GM19324 (cell line): ENCODE results near the gene FOXF1.

Source experiments
- ATAC-seq: cut with Tn5 transposase; IDR thresholded peaks from one replicate; pipeline ENCODE4 v1.9.1; 2021; ENCODE audit warnings: mild to moderate bottlenecking, moderate library complexity; ENCODE audit not compliant: unreplicated experiment, low FRiP score

FOXF1 gene

DNA sequence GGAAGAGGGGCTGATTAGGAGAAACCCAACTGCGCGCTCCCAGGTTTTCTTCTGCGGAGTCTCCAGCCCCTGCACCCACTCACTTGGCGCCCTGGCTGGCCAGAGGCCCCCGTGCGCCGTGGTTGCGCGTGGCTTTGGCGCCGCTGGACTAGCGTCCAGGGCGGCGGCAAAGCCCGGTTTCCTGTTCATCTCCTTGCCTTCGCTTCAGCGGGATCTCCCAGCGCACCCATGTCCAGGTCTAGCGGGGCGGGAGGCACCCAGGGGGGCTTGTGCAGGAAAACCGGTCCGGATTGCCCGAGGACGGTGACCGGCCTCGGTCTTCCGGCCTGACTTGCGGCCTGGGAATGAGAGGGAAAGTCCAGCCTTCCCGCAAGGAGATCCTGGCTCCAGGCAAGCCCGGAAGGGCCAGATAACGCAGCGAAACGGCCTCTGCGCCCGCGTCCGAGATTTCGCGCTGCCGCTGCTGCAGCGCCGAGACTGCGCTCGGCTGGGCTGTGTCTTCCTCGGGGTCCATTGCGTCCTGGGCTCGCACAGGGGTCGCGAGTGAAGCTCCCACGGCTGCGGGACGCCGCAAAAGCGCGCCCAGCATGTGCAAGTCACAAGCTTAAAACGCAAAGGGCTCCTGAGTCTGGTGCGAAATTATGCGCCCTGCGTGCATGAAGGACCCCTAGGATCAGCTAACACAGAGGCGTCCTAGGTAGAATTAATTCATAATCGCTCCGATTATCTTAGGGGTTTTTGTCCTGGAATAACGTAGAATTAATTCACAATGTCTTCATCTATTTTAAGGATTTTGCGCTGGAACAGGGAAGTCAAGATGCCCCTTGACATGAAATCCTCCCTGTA lies 5.7 kb downstream of the FOXF1 start:
- ATAC-seq = no peak

DNA sequence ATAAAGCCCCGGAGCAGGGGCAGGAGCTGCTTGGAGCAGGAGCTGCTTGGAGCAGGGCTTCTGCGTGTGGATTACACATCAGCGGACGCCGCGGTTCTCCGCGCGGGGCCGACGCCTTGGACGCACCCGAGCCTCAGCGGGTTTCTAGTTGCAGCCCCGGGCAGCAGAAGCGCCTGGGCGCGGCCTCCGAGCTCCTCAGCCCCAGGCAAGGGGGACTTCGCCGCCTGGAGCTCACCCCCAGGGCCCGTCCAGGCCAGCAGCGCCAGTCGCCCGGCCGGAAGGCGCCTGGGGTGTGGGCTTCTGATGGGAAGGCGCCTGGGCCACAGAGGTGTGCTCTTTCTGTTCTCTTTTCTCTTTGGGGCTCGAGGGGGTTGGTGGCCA lies 6.3 kb downstream of the FOXF1 start:
- no peak for ATAC-seq

DNA sequence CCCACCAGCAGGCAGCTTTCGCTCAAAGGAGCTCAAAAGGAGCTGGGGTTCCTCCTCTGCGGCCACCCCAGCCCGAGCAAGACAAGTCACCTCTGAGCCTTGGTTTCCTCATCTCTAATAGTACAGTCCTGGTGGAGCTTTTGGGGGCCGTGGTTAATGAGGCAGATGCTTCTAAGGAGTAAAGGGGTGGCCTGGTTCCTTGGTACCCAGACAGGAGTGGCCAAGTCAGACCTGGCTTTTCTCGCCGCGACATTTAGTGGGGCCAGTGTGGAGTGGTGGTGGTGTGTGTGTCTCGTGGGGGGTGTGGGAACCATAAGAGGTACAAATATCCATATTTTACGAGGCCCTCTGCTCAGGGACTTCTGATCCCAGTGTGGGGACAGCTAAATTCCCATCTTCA lies 6.7 kb downstream of the FOXF1 start:
- no peak for ATAC-seq

GRCh38 chr16:86517652-86518258 lies 7.4 kb downstream of the FOXF1 start:
- no peak for ATAC-seq

GRCh38 chr16:86519007-86519648 lies 8.8 kb downstream of the FOXF1 start:
- no peak for ATAC-seq

- no peak for ATAC-seq
Observed at GRCh38 chr16:86519649-86520316, 9.5 kb downstream of the FOXF1 start.

GRCh38 chr16:86520317-86521210 lies 10.2 kb downstream of the FOXF1 start:
- ATAC-seq = no peak

GRCh38 chr16:86521236-86522197 lies 11.2 kb downstream of the FOXF1 start:
- no peak for ATAC-seq

DNA sequence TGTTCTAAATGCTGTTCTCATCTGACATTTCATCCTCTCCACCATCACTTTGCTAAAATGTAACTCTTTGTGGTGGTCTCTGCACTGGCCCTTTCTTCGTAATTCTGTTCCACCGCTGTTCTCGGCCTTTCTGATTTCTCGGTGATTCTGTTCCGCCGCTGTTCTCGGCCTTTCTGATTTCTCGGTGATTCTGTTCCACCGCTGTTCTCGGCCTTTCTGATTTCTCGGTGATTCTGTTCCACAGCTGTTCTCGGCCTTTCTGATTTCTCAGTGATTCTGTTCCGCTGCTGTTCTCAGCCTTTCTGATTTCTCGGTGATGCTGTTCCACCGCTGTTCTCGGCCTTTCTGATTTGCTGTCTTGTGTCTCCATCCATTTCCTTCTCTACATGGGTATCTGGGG lies 12.3 kb downstream of the FOXF1 start:
- ATAC-seq = no peak

DNA sequence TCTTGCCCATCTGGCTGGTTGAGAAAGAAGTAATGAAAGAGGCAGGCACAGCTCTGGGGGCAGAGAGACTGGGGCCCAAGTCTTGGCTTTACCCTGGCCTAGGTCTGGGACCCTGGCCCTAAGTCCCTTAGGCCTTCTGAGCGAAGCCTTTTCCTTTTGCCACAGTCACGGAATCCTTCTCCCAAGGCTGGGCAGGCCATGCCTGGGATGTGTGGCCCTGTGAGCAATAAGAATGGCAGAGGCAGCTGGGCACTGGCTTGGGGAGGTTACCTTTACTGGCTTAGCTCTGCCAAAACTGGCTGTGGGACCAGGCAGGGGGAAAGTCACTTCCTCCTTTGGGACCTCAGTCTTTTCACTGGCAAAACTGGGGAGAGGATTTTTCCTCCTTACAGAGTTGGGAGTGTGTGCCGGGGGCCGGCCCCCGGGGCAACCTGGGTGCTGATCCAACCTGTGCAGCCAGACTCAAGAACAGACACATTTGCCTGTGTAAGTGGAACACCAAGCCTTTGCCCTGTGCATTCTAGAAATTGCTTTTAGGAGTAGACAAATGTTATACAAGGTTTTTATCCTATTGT lies 12.9 kb downstream of the FOXF1 start:
- ATAC-seq = no peak

DNA sequence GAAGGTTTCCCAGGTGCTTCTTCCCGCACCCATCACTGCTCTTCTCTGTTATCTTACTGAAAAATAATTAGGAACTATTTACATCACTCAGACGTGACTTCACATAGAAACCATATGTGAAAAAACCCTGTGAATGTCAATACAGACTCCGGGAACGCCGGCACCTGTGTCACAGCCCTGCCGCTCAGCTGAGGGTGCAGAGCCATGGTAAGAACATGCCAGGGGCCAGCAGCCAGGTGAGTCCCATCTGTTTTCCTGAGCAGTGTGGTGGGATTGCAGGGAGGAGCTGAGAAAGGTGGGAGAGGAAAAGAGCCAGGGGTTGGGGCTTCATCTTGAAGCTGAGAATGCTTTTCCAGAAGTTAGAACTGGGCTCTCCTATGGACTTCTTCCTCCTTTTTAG lies 13.7 kb downstream of the FOXF1 start:
- no peak for ATAC-seq

DNA sequence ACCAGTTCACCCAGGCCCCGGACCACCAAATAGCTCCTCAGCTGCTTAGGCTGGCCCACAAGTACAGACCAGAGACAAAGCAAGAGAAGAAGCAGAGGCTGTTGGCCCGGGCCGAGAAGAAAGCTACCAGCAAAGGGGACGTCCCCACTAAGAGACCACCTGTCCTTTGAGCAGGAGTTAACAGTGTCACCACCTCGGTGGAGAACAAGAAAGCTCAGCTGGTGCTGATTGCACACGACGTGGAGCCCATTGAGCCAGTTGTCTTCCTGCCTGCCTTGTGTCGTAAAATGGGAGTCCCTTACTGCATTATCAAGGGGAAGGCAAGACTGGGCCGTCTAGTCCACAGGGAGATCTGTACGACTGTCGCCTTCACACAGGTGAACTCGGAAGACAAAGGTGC lies 15.4 kb downstream of the FOXF1 start:
- ATAC-seq = no peak

DNA sequence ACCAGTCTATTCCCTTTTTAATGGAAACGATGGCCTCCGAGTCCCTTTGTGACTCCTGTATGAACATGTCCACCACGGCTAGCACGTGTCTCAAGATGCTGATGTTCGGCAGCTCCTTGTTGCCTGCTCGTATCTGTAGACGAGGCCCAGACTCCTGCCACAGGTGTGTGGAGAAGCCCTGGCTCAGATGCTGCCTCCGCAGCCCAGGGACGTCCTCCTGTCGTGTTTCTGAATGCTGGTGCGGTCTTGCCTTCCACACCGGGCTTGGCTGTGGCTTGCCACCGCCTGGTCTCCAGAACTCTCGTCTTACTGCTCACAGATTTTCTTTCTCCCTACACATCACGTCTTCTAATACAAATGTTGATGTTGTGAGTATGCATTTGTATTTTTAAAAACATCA lies 17.0 kb downstream of the FOXF1 start:
- no peak for ATAC-seq

GRCh38 chr16:86528061-86528929 lies 18.0 kb downstream of the FOXF1 start:
- ATAC-seq = no peak

DNA sequence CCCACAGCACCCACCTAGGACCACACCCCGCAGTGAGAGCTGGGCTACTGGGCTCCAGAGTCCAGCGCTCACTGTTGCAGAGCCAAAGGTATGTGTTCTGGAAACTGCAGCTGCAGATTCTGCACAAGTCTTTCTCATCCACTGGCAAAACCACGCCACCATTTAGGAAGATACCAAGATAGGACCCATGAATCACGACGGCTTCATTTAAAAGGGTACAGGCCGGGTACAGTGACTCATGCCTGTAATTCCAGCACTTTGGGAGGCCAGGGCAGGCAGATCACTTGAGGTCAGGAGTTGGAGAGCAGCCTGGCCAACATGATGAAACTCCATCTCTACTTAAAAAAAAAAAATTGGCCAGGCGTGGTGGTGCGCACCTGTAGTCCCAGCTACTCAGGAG lies 18.8 kb downstream of the FOXF1 start:
- no peak for ATAC-seq

DNA sequence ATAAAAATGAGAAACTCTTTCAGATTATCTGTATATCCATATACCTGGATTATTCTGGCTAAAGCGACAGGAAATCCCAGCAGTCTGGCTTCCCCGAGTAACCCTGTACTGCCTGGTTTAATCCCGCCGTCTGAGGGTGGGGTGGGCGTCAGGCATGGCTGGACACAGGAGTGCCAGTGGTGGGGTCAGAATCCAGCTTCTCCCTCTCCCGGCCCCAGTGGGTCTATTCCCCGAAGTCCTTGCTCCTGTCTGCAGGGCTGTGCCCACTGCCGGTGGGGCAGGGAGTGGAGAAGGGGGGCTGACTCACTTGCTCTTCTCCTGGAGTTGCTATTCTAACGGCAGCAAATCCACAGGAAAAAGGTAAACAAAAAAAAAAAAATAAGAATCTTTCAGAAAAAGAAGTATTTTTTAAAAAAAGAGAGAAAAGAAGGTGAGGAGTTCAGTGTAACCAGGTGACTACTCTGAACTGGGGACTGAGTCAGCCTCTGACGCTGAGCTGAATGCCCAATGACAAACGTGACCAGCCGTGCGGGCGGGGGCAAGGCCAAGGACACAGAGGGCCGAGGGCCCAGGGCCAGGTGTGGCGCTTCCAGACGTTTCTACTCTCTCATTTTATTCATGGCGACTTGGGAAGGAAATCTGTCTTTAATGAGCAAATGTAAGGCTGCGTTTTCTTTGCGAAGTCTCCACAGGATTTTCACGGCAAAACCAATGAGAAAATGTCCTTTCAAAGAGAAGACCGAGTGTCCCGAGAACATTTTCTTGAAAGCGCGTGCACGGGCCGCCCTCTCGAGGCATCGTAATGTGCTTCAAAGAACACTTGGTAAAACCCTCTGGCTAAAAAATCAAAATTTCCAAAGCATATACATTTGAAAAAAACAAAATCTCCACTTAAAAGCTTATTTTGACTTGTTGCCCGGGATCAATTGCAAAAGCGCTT lies 20.2 kb downstream of the FOXF1 start:
- ATAC-seq = no peak

- no peak for ATAC-seq
Observed at GRCh38 chr16:86531191-86531545, 20.8 kb downstream of the FOXF1 start.
